Prostate gland (tissue), 2 donors: ENCODE results near the gene SLC25A42. TPM values are rescaled to one million over a fixed set of nuclear protein-coding genes. Genes with fewer than 3 reads are reported as not detected.

Source experiments
- DNase-seq: peaks from one replicate; pipeline ENCODE4 v3.0.0-alpha.2; 2019; ENCODE audit warnings: low spot score
- H3K27ac ChIP-seq, 2 donors: fragments of 200-600 bp; sonication (generic); 2 replicates each; pipeline ENCODE4 v1.5.1; 2017 to 2019
- H3K27me3 ChIP-seq: fragments of 200-600 bp; sonication (generic); replicated peaks from 2 replicates; pipeline ENCODE4 v1.5.1; 2019; ENCODE audit not compliant: insufficient read depth
- H3K36me3 ChIP-seq, 2 donors: fragments of 200-600 bp; sonication (generic); 1 replicate in 1 of 2; 2 replicates in 1 of 2; pipeline versions ENCODE4 v1.5.1 to v1.8.1; 2017 to 2019
- H3K4me1 ChIP-seq: fragments of 200-600 bp; sonication (generic); replicated peaks from 2 replicates; pipeline ENCODE4 v1.5.1; 2019
- H3K4me3 ChIP-seq, 2 donors: fragments of 200-600 bp; sonication (generic); 2 replicates each; pipeline ENCODE4 v1.5.1; 2017 to 2019
- H3K9me3 ChIP-seq: fragments of 200-600 bp; sonication (generic); 2 replicates; pipeline ENCODE4 v1.5.1; 2017
- POLR2A ChIP-seq: fragments of 450-650 bp; IDR thresholded peaks from one replicate; pipeline ENCODE4 v1.6.1; 2016; ENCODE audit warnings: antibody characterized with exemption, mild to moderate bottlenecking
- POLR2AphosphoS5 ChIP-seq: sonication (generic); formaldehyde crosslinking; IDR thresholded peaks from one replicate; pipeline ENCODE4 v1.6.1; 2017; ENCODE audit warnings: antibody characterized with exemption
- WGBS: methylation state at CpG from one replicate; pipeline ENCODE4 v1.1.5; 2018; 5-methylcytosine and 5-hydroxymethylcytosine counted together
- intact Hi-C: fragments of 100-400 bp; cut with DNase I; formaldehyde crosslinking; loops from one replicate; pipeline ENCODE4 v1.14.2; 2022
- total RNA-seq, 2 donors: library from RNA; depleted of rRNA; stranded (reverse); fragments of >200 nt; gene quantifications; one replicate each; pipeline ENCODE4 v1.1.0, GENCODE V29; 2016
- TF ChIP-seq, protein P1 (sequence below), 4 experiments: fragments of 200-600 bp in 2 of 4; fragments of 450-650 bp in 2 of 4; sonication (generic) in 2 of 4; IDR thresholded peaks; 1 replicate in 3 of 4; 2 replicates in 1 of 4; pipeline ENCODE4 v1.5.1; 2016 to 2019; ENCODE audit warnings: antibody characterized with exemption in 4 of 4, mild to moderate bottlenecking in 2 of 4, moderate library complexity in 2 of 4

Gene SLC25A42
- total RNA-seq, 2 donors from 2014 or later, result 11.5 to 18.6 TPM

DNA sequence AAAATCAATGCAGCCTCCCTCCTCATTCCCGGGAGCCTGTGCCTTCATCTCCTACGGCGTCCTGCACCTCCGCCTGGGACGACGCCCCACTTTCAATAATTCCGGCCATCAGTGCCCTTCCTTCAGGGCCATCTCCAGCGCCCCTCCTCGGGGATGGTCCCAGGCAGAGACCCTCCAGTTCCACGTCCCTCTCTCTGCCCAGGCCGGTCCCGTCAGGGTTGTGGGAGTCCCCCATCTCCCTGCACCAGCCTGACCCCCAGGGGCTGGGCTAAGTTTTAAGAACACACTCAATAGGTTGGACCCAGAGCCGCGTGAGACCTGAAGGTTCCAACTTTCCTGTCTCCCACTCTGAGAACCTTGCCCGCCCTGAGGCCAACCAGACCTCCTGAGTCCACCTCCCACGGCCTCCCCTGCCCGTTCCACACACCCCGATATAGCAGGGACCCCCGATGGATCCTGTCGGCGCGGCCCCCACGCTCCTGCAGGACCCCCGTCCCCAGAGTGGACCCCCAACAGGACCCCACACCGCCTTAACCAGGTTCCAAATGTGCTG is 73.8 kb downstream of the SLC25A42 start:
- Histone ChIP-seq H3K36me3 (no peaks in the 10 kb centered on the region), H3K9me3 (no peaks in the 10 kb centered on the region), H3K4me3 (peak overlapping the region; percentile 57 to 68), H3K4me1 (peaks cover 6% of the 10 kb centered on the region), H3K27ac (peak overlapping the region in 1 of 2 donors; percentile 48), H3K27me3 (no peaks in the 10 kb centered on the region)
- TF ChIP-seq, protein P1, sequence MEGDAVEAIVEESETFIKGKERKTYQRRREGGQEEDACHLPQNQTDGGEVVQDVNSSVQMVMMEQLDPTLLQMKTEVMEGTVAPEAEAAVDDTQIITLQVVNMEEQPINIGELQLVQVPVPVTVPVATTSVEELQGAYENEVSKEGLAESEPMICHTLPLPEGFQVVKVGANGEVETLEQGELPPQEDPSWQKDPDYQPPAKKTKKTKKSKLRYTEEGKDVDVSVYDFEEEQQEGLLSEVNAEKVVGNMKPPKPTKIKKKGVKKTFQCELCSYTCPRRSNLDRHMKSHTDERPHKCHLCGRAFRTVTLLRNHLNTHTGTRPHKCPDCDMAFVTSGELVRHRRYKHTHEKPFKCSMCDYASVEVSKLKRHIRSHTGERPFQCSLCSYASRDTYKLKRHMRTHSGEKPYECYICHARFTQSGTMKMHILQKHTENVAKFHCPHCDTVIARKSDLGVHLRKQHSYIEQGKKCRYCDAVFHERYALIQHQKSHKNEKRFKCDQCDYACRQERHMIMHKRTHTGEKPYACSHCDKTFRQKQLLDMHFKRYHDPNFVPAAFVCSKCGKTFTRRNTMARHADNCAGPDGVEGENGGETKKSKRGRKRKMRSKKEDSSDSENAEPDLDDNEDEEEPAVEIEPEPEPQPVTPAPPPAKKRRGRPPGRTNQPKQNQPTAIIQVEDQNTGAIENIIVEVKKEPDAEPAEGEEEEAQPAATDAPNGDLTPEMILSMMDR (IDR thresholded peaks at IDR 0.05), result no peak
- no peak for TF ChIP-seq POLR2AphosphoS5
- TF ChIP-seq POLR2A, result no peak
- 6% methylated on average over 25 of the region's 25 CpGs for WGBS
- intact Hi-C loops, result loop anchor here (2.0 kb wide), 1 partner anchor 75 kb away; the partner anchor contains the start of gene SLC25A42
- DNase-seq, result no peak

DNA sequence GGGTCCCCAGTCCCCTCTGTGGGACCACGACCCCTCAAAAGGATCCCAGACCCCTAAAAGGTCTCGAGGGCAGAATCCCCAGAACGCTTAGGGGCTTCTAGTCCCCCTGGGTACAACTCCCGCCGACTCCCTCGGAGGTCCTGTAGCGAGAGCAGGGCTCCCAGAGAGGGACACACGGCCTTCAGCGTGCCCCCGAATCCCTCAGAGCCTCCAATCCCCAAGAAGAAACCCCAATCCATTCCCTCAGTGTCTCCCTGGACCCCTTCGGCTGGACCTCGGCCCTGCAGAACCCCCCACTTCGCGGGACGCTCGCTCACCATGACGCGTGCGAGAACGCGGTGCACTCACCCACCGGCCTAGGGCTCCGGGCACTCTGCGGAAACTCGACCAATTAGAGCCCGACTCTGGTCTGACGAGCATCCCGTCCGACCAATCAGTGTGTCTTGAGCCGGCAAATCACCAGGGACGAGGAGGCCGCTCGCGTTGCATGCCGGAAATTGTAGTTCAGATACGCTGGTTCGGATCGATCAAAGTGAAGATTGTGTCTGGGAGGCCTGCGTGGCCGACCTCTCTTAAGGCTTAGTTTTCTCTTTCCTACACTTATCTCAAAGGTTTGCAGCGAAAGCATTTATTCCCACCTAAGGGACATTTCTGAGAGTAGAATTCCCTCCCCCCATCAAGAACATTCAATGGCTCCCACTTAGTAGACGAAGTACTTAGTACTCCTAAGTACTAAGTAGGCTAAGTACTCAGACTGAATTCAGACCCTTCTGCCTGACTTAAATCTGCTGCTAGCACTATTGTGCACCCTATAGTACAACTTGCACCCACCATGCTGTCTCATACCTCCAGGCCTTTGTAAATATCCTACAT is 74.6 kb downstream of the SLC25A42 start, which contains the start of gene TMEM161A:
Gene TMEM161A (minus strand): TSS at position 370 of the 873 bp plus-strand sequence. CDS start 50 bp downstream, at position 320.
- TF ChIP-seq POLR2AphosphoS5, result peak; percentile 97
- TF ChIP-seq, protein P1 (IDR thresholded peaks at IDR 0.05), result no peak
- peak; percentile 46 for TF ChIP-seq POLR2A
- intact Hi-C loops, result loop anchor here (2.0 kb wide), 1 partner anchor 76 kb away; the partner anchor contains the start of gene SLC25A42

DNA sequence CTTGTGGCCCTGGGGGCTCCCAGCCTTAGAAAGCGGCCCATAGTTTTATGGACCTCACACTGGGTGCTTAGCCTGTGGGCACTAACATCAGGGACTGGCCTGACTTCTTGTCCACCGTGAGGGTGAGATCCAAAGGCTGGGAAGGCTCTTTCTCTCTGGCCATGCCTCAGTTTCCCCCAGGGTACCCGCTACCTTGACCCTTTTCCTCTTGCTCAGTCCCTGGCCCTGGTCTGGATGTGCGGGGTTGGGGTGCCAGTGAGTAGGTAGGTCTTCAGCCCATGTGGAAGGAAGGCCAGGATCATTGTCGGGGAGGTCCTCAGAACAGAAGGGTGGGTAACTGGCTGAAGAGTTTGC is 76.1 kb downstream of the SLC25A42 start:
- WGBS, result 52% methylated on average over 5 of the region's 5 CpGs
- no peaks in the 10 kb centered on the region for H3K27me3 ChIP-seq
- TF ChIP-seq, protein P1 (IDR thresholded peaks at IDR 0.05), result no peak
- TF ChIP-seq POLR2AphosphoS5 (no peak), POLR2A (no peak)
- H3K4me1 ChIP-seq, result peaks cover 6% of the 10 kb centered on the region
- intact Hi-C loops, result loop anchor here (2.0 to 10.0 kb wide), 2 partner anchors 77 to 85 kb away; partner anchors contain the start of gene SLC25A42
- H3K36me3 ChIP-seq, result no peaks in the 10 kb centered on the region
- no peak overlapping the region for H3K4me3 ChIP-seq
- DNase-seq, result no peak
- H3K27ac ChIP-seq, result no peak overlapping the region
- no peaks in the 10 kb centered on the region for H3K9me3 ChIP-seq

More for the DNA sequence above, 74.6 kb downstream of the SLC25A42 start, which contains the start of gene TMEM161A:
- peak within 1 kb of the TSS in 1 of 2 donors; percentile 48 for H3K27ac ChIP-seq
- peaks cover 6% of the 10 kb centered on the region for H3K4me1 ChIP-seq
- H3K9me3 ChIP-seq, result no peaks in the 10 kb centered on the region
- WGBS, result 3% methylated on average over 29 of the region's 42 CpGs
- no peaks in the 10 kb centered on the region for H3K36me3 ChIP-seq
- H3K4me3 ChIP-seq, result peak within 1 kb of the TSS; percentile 57 to 68
- H3K27me3 ChIP-seq, result no peaks in the 10 kb centered on the region
- peak; percentile 97 for DNase-seq

DNA sequence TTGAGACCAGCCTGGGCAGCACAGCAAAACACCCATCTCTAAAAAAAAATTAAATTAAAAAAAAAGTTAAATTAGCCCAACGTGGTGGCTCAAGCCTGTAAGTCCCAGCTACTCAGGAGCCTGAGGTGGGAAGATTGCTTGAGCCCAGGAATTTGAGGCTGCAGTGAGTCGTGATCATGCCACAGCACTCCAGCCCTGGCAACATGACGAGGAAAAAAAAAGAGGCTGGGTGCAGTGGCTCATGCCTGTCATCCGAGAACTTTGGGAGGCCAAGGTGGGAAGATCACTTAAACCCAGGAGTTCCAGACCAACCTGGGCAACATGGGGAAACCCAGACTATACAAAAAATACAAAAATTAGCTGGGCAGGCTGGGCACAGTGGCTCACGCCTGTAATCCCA is 76.7 kb downstream of the SLC25A42 start:
- Histone ChIP-seq H3K36me3 (no peaks in the 10 kb centered on the region), H3K4me3 (no peak overlapping the region), H3K27ac (no peak overlapping the region), H3K9me3 (no peaks in the 10 kb centered on the region), H3K27me3 (no peaks in the 10 kb centered on the region), H3K4me1 (peaks cover 6% of the 10 kb centered on the region)
- TF ChIP-seq, protein P1 (IDR thresholded peaks at IDR 0.05), result no peak
- intact Hi-C loops, result loop anchor here (10.0 kb wide), 1 partner anchor 84 kb away; no protein-coding TSS in a partner anchor
- no peak for DNase-seq
- 53% methylated on average over 5 of the region's 5 CpGs for WGBS
